Progenitor cell of endocrine pancreas (in vitro differentiated cells): ENCODE measurements around the gene POP7. TPM values are rescaled to one million over a fixed set of nuclear protein-coding genes. Genes with fewer than 3 reads are reported as not detected.
A peak's percentile ranks its signal among the peaks of the same experiment; 100 is the strongest.

ENCODE experiments used
- DNase-seq: peaks from one replicate; pipeline ENCODE4 v3.0.0; 2021; ENCODE audit warnings: low spot score; ENCODE audit not compliant: unreplicated experiment
- H3K27ac Mint-ChIP-seq: 2 replicates; pipeline ENCODE4 v1.8.0; 2021; ENCODE audit warnings: mild to moderate bottlenecking, moderate library complexity, mixed read lengths
- H3K27me3 Mint-ChIP-seq: 2 replicates; pipeline ENCODE4 v1.8.0; 2021; ENCODE audit warnings: mixed read lengths
- H3K36me3 Mint-ChIP-seq: 2 replicates; pipeline ENCODE4 v1.8.0; 2022; ENCODE audit warnings: mixed read lengths; ENCODE audit not compliant: insufficient read depth
- H3K4me1 Mint-ChIP-seq: 2 replicates; pipeline ENCODE4 v1.8.0; 2021; ENCODE audit warnings: low read depth, mixed read lengths
- H3K4me3 Mint-ChIP-seq: 2 replicates; pipeline ENCODE4 v1.8.0; 2021; ENCODE audit warnings: low read depth, mild to moderate bottlenecking, moderate library complexity, mixed read lengths
- H3K9me3 Mint-ChIP-seq: 2 replicates; pipeline ENCODE4 v1.8.0; 2021; ENCODE audit warnings: low read depth, mixed read lengths
- CTCF ChIP-seq: fragments of 200-600 bp; sonication (generic); IDR thresholded peaks from one replicate; pipeline ENCODE4 v1.5.0; 2021; ENCODE audit warnings: antibody characterized with exemption, mild to moderate bottlenecking; ENCODE audit not compliant: unreplicated experiment
- total RNA-seq: library from RNA; stranded (reverse); gene quantifications from 2 replicates; pipeline ENCODE4 v1.2.1, GENCODE V29; 2021

The POP7 gene
- total RNA-seq, 1 donor from 2014 or later = 33.7 TPM

GRCh38 chr7:100705320-100705752, 585 bp upstream of the POP7 start:
- TF ChIP-seq CTCF = peak; percentile 96
- Mint-ChIP-seq H3K36me3 (peaks cover 2% of the 10 kb centered on the region), H3K27me3 (peaks cover 2% of the 10 kb centered on the region), H3K9me3 (no peaks in the 10 kb centered on the region), H3K4me3 (peak overlapping the region; percentile 95), H3K4me1 (peaks cover 10% of the 10 kb centered on the region), H3K27ac (peak overlapping the region; percentile 96)
- DNase-seq = peak; percentile 89

- no peak for TF ChIP-seq CTCF
- Mint-ChIP-seq H3K36me3 (peaks cover 2% of the 10 kb centered on the region), H3K27me3 (no peaks in the 10 kb centered on the region), H3K9me3 (no peaks in the 10 kb centered on the region), H3K4me3 (peak overlapping the region; percentile 95), H3K27ac (peak overlapping the region; percentile 96), H3K4me1 (peaks cover 10% of the 10 kb centered on the region)
- DNase-seq = no peak
Measured at GRCh38 chr7:100706672-100707311, 871 bp downstream of the POP7 start.

- Mint-ChIP-seq H3K36me3 (peaks cover 2% of the 10 kb centered on the region), H3K27me3 (no peaks in the 10 kb centered on the region), H3K27ac (no peak overlapping the region), H3K9me3 (no peaks in the 10 kb centered on the region), H3K4me1 (peaks cover 10% of the 10 kb centered on the region), H3K4me3 (peak overlapping the region; percentile 35)
- no peak for DNase-seq
- no peak for TF ChIP-seq CTCF
Measured at GRCh38 chr7:100708395-100708794, 2.5 kb downstream of the POP7 start.

GRCh38 chr7:100710452-100710851, 4.5 kb downstream of the POP7 start:
- DNase-seq = no peak
- Mint-ChIP-seq H3K36me3 (peaks cover 2% of the 10 kb centered on the region), H3K4me1 (peaks cover 10% of the 10 kb centered on the region), H3K27ac (no peak overlapping the region), H3K4me3 (no peak overlapping the region), H3K27me3 (peaks cover 2% of the 10 kb centered on the region), H3K9me3 (no peaks in the 10 kb centered on the region)
- TF ChIP-seq CTCF = no peak

- peaks cover 3% of the 10 kb centered on the region for H3K27me3 Mint-ChIP-seq
- no peaks in the 10 kb centered on the region for H3K9me3 Mint-ChIP-seq
- H3K4me3 Mint-ChIP-seq = no peak overlapping the region
- peaks cover 10% of the 10 kb centered on the region for H3K4me1 Mint-ChIP-seq
- H3K36me3 Mint-ChIP-seq = peaks cover 2% of the 10 kb centered on the region
- no peak overlapping the region for H3K27ac Mint-ChIP-seq
- DNase-seq = no peak
- TF ChIP-seq CTCF = no peak
Measured at GRCh38 chr7:100711369-100711768, 5.4 kb downstream of the POP7 start.
